SW480 (cell line): Measurements from ENCODE around the gene PAPPA.

Experiments
- DNase-seq: peaks from one replicate; pipeline ENCODE4 v3.0.0-alpha.2; 2016; ENCODE audit warnings: low spot score

PAPPA gene

DNA sequence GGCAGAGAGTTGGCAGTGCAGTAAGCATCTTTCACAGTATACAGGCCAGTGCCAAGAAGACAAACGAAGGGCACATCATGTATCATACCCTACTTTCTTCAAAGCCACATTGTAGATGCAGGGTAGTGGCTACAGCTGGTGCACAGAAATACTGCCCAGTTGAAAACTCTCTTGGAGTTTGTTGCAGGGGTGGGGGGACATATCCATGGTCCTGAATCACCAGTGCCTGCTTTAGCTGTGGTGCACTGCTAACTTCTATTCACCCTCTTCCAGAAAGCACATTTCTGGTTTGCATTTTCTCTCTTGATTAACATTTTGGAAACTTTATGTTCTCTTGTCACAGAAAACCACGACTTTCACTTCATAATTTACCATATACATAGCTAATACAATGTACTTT, 196.6 kb downstream of the PAPPA start:
- DNase-seq, result no peak

DNA sequence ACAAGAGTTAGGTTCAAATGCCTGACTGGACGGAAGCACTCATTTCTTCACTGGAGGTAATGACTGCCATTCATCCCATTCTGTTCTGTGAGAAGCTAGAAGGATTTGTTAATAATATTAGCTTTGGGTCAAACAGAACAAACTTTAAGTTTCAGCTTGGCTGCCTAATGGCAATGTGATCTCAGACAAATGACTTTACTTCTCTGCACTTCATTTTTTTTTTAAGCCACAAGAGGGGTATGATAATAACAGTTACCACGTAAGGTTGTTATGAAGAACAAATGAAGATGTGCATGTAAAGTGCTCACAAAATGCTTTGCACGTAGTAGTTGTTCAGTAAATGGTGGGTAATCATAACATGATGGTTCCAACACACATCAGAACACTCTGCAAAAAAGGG, 199.4 kb downstream of the PAPPA start:
- no peak for DNase-seq

DNA sequence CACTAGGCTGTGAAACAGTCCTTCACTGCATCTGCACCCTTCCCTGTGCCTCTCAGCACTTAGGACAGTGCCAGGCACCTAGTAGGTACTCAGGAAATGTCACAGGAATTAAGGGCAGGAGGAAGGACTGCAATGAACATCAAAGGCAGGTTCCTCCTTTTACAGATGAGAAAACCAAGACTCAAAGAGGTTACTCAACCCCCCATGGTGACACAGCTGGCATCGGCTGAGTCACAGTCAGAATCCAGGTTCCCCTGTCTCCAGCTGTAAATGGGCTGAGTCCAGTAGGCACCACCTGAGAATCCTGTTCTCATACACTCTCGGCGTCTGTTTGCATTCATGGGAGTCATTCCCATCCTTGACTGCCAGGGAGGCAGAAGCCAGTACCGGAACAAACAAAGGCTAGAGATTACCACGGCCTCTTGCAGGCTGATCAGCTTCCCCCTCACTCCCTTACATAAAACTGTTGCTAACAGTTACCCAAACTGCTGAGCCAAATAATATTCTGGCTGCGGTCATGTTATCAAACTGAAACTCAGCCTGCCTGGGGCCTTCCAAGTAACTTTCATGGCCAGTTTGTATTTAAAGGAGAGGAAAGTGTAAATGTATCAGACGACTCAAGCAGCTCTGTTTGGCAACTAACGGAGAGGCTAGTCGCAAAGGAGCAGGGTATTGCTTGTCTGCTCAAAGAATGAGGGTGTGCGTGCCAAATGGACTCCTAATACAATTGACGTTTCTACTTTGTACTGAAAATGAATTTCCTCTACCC, 201.7 kb downstream of the PAPPA start:
- no peak for DNase-seq

DNA sequence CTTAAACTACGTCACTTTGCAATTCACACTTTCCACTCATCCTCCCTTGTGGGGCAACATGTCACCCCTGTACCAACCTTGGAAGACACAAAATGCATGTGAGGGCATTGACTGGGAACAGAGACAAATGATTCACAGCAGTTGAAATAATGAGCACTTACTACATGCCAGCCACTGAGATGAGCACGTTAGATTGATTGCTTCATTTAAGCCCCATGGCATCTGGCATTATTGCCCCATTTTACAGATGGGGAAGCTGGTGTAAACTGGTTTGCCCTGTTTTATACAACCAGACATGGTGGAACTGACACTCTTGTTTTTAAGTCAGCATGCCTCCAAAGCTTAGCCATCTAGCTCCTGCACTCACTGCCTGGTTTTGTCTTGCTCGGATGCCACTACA, 204.7 kb downstream of the PAPPA start:
- no peak for DNase-seq

DNA sequence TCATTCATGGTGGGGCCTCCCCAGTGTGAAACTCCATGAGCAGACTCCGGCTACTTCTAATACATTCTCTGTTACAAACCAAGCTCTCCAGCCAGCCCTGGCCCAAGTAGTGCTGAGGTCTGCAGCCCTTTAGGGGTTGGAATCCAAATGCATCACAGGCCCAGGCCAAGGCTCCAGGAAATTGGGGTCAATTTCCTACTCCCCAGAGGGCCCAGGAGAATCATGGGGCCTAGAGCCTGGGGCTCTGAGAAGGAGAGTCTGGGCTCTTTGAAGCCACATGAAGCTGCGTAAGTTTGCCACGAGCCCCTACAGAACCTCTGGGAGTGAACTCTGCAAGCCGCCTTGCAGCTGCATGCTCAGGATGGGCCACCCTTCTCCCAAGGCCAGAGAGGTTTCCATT, 206.4 kb downstream of the PAPPA start:
- DNase-seq, result no peak

DNA sequence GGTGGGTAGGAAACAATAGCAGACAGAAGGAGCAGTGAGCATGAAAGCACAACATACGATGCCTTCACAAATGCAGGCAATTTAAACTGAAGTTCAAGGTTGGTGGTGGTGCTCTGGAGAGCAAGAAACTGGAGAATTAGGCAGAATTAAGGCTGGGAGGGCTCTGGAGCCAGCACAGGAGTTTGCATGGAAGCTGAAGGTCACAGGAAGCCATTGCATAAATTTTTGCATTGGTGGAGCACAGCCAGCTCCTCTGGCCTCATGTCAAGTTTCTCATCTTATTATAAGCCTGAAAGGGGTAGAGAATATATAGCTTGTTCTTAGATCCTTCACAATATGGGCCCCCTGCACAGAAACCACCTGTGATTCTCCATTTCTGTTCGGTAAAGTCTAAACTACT, 207.4 kb downstream of the PAPPA start:
- no peak for DNase-seq

DNA sequence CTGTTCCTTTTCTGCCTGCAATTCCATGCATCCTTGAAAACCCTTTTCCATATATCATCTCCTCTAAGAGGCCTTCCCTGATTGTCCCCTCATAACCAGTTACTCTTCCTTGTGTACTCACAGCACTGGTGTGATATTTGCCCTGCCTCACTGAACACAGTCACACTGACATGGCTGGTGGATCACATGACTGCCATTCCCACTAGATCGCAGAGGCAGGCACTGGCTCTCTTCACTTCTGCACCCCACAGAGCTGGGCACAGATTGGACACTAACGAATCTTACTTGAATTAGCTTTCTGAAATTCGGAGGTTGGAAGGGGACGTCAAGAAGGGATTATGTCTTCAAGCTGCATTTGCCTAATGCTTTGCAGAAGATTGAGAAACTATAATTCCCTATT, 208.0 kb downstream of the PAPPA start:
- no peak for DNase-seq

DNA sequence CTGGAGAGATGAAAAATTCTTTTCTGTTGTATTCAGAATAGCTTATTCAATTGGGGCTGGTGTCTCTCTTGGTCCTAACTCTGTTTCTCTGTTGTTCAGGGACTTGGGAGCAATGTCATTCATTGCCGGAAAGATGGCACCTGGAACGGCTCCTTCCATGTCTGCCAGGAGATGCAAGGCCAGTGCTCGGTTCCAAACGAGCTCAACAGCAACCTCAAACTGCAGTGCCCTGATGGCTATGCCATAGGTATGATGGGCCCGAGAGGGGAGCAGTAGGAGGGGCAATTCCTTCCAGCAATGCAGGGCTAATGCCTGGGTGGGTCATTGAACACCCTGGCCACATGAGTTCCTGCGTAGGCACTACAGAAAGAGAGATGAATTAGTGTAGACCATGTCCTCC, 208.9 kb downstream of the PAPPA start:
- DNase-seq, result no peak

DNA sequence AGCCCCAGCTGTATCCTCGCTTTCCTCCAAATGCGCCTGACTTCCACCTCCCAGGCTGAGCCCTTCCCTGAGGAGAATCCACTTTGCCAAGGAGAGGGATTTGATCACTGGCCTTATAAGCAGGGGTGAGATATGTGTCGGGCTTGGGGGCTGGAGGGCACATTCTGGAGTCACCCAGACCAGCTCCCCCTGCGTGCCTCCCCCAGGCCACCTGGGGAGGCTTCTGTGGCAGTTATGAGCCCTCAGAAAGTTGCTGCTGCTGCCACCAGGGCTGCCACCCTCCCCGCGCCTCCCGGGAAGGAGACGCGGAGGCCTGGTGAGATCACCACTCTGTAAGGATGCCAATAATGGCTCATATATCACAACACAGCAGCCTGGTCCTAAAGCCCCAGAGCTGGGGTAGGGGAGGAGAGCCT, 211.5 kb downstream of the PAPPA start:
- DNase-seq, result no peak

DNA sequence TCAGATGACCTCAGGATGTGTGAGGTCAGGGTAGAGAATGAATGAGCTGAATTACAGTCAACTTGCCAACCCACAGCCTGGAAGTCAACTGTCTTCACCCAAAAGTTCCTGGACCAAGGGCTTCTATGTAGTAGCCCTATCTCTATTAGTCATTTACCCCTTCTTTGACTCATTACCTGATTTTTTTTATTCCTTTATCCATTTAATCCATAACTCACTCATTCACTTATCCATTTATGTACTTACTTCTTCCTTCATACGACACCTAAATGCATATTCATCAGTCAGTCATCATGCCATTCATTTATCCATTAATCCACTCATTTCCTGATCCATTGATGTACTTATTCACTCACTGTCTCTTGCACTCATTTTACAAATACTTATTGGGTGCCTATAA, 212.7 kb downstream of the PAPPA start:
- DNase-seq, result no peak

DNA sequence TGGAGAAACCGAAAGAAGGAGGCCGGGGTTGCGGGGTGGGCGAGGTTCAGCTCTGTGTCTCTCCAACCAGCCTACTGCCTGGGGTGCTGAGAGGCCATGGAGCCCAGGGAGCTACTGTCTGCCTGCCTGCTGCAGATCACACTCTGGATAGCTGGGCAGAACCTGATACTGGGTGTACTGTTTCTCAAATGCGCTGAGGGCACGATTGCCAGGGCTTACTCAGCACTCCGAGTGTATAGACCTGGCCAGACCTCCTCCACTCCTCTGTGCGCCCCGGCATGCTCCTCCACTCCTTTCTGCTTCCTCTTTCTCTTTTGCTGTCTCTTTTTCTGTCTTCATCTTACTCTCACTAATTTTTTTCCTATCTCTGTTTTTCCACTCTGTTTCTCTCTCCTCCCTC, 215.1 kb downstream of the PAPPA start:
- DNase-seq, result no peak

DNA sequence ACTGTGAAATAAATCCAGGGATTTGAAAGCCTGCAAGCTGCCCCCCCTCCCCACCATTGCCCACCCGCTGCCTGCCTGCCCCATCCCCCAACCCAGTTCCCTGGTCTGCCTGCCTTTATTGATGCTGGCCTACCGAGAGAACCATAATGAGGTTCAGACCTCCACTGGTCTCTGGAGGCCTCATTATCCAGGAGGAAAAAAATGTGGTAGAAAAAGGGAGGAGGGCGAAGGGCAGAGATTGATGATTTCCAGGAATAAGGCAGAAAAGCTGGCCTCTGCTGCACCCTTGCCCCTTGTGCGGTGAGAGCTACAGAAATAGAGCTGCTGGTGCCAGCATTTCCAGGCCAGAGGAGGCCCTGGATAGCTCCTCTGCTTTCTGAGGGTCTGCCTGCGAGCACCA, 216.1 kb downstream of the PAPPA start:
- DNase-seq, result no peak

DNA sequence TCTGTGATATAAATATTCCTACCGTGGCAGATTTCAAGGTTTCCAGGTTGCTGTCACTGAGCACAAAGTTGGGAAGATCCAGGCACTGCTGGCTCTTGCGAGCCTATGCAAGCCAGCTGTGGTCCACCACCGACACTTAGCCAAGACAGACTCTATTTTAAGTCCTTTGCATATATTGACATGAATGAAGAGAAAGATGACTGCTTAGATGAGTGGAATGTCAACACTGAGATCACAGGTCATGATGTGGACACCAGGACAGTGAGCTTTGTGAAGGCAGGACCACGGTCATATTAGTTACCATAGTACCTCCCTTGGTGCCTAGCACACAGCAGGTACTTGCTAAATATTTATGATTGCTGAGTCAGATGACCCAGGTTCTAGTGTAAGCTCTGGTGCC, 217.0 kb downstream of the PAPPA start:
- no peak for DNase-seq

DNA sequence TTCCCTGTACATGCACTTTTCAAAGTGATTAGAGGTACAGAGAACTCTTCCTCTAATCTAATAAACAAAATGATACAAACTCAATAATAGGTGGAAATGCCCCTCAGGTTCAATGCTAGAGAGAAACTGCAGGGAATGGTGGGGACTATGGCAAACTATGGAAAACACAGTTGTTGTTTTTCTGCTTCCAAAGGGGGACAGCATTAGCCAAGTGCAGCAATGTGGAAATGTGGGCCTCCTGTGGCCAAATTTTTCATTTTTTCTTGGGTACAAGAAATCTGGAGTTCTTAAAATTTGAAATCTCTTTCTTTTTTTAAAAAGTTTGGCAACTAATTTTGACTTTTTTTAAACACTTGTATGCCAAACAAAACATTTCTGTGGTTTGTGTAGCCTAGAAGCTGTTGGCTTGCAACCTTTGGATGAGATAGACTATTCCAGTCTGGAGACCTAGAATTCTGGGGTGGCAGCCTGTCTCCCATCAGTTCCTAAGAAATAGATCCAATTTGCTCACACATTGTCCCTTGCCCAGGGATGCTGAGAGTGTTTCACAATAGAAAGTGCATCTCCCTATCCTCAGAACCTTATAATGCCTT, 218.6 kb downstream of the PAPPA start:
- no peak for DNase-seq

DNA sequence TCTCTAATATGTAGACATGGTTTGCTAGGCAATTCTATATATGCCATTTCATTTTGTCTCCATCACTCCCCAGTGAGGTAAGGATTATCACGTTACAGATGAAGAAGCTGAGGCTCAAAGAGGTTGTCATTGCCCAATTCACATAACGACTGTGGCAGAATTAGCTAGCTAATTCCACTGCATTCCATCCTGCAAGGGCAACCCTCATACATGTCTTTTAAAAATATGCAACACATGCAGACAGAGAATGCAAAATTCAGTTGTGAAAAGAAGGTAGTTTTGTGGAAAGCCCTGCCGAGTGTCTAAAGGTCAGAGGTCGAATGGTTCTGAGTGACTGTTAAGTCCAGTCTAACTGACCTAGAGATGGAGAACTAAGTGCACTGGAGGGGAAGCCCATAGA, 219.2 kb downstream of the PAPPA start:
- DNase-seq, result no peak

DNA sequence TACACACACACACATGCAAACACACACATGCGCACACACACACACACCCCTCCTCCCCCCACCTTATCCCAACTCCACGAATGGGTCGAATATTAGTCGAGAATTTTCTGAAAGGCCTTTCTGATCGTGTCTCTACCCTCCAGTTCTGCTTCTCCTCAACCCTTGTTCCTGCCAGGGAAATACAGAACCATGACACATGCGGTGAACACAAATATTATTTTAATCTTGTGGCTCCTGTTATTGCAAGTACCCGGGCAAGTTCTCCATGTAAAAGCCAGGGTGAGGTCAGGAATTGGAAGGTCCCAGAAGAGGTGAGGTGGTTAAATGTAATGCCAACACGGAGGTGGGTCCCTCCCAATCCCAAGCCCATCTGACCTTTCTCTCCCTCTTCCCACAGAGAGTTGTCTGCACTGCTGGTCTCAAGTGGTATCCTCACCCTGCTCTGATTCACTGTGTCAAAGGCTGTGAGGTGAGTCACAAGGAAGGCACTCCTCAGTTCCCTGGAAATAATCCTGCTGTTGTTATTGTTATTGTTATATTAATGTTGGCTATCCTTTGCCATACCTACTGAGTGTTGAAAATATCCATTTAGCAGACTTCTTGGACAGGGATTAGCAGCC, 223.7 kb downstream of the PAPPA start:
- DNase-seq, result peak; percentile 54

DNA sequence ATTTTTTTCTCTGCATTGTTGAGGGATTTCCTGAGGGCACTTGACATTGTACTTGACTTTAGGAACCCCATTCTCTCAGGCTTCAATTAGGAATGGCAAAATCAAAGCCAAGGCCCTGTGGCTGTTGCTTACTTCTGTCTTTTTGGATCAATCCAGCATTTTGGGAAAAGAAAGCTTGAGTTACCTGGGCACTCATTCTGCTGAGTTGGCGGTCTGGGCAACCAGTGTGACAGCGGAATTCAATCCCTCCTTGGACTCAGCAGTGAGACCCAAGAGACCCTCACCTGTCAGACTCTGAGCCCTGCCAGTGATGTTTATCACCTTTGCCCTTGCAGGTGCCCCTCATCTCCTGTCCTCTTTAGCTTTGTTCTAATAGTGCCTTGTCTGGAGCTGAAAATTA, 225.3 kb downstream of the PAPPA start:
- DNase-seq, result no peak

DNA sequence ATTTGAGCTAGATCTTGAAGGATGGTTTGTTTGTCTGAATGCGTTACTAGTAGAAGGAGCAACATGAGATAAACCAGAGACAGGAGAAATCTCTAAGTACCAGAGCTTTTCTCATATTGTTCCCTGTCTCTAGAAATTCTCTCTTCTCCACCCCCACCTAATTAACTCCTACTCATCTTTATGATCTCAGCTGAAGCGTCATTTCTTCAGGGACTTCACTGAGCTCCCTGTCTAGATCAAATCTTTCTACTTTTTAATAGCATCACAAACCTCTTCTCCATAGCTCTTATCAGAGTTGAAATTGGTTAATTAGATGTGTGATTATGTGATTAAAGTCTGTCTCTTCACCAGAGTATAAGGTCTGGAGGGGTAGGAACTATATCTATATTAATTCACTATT, 226.2 kb downstream of the PAPPA start:
- no peak for DNase-seq

DNA sequence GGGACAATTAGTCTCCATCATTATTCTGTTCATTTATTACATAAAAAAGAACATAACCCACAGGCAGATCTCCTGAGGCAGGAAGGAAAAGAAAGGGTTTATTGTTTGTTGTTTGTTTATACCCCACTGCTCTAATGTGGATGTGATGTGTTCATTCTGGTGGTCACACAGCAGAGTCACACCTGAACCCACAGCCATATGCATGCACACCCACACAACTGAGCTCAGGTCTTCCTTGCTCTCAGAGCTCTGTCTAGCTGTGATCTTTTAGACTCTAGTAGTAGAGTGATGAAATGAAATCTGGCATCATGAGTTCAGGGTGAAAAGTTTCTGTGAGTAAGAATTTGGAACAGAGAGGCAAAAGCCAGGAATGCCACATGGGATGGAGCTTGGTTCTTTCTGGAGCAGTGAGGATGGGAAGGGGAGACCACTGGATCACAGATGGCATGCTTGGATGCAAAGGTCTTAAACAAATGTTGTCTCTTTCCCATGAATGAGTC, 227.0 kb downstream of the PAPPA start:
- peak; percentile 6 for DNase-seq

DNA sequence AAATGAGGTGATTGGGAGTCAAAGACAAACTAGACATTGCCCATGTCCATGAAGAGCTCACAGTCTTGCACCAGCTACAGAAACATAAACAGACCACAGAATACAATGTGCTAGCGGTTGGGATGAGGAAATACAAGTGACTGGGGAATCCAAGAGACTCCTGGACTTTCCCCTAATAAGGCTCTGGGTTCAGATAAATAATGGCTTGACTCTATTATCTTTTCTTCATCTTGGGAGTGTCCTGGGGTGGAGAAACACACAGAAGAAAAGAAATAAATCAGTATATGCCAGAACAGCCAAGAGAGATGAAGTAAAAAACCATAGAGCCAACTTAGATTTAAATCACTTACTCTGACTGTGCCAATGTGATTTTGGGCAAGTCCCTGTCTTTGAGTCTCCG, 227.8 kb downstream of the PAPPA start:
- no peak for DNase-seq

DNA sequence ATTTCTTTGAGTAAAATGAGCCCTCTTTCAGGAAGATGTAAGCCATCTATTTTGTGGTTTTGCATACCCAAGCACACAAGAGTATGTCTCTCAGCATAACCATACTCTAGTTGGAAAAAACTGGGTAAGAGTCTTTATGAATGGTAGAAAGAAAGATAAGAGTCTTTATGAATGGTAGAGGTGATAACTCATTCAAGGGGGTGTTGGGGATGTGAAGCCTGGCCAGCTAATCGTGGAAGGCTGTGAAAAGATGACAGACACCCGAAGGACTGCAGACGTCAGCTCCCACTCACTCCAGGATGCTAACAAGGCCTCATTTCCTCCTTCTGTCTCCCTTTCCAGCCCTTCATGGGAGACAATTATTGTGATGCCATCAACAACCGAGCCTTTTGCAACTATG, 228.5 kb downstream of the PAPPA start:
- no peak for DNase-seq

DNA sequence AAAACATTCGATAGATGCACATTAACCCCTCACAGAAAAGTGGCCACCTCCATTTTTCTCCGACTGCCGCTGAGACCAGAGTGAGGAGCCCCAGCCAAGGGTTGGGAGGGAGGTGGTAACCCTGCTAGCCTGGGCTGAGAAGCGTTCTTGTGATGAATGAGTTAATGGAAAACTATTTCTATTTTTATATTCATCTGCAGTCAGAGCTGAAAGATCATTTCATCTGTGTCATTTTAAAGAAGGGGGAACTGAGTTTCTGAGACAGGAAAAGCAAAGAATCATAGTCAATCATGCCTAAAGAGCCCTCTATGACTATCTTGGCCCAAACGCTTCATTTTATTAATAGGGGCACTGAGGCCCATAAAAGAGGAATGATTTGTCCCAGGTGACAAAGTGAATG, 229.5 kb downstream of the PAPPA start:
- DNase-seq, result no peak

DNA sequence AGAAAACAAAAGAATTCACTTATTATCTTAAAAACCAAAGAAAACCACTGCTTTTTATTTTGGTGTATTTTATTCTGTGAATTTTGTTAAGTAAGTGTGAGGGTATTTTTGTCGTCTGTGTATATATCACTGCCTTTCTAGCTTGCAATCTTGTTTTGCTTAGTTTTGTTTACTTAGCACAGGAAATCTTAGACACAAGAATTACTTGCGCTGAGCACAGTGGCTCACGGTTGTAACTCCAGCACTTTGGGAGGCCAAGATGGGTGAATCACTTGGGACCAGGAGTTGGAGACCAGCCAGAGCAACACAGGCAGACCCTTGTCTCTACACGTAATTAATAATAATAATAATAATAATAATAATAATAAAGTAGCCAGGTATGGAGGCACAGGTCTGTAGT, 230.3 kb downstream of the PAPPA start:
- no peak for DNase-seq
